GM23338 (cell line): Measurements from ENCODE around the gene ABCA7. TPM values are rescaled to one million over a fixed set of nuclear protein-coding genes. Genes with fewer than 3 reads are reported as not detected.

ENCODE experiments used
- ATAC-seq: fragments of 200-7000 bp; cut with Tn5 transposase; 3 replicates; pipeline ENCODE4 v1.9.1; 2020
- DNase-seq: peaks from one replicate; pipeline ENCODE4 v3.0.0-alpha.2; 2015; ENCODE audit warnings: low spot score
- H2AFZ ChIP-seq: fragments of 200-600 bp; sonication (generic); 2 replicates; pipeline ENCODE4 v1.8.0; 2016; ENCODE audit warnings: antibody characterized with exemption, mild to moderate bottlenecking, moderate library complexity
- H3F3A ChIP-seq: fragments of 200-600 bp; sonication (generic); replicated peaks from 2 replicates; pipeline ENCODE4 v1.8.0; 2017; ENCODE audit warnings: antibody characterized with exemption, mixed run types, low read depth
- H3K27ac ChIP-seq: fragments of 200-600 bp; sonication (generic); 2 replicates; pipeline ENCODE4 v1.6.1; 2016; ENCODE audit warnings: low read depth
- H3K27me3 ChIP-seq: fragments of 200-600 bp; sonication (generic); 2 replicates; pipeline ENCODE4 v1.8.0; 2016; ENCODE audit warnings: mild to moderate bottlenecking, mixed run types, moderate library complexity; ENCODE audit not compliant: insufficient read depth
- H3K36me3 ChIP-seq: fragments of 200-600 bp; sonication (generic); 2 replicates; pipeline ENCODE4 v1.8.0; 2016; ENCODE audit warnings: mild to moderate bottlenecking; ENCODE audit not compliant: insufficient read depth
- H3K4me1 ChIP-seq: fragments of 200-600 bp; sonication (generic); 2 replicates; pipeline ENCODE4 v1.8.0; 2016; ENCODE audit warnings: mild to moderate bottlenecking, moderate library complexity; ENCODE audit not compliant: insufficient read depth
- H3K4me2 ChIP-seq: fragments of 200-600 bp; sonication (generic); 2 replicates; pipeline ENCODE4 v1.7.1; 2017; ENCODE audit warnings: mixed run types
- H3K4me3 ChIP-seq: fragments of 200-600 bp; sonication (generic); 2 replicates; pipeline ENCODE4 v1.6.1; 2016; ENCODE audit warnings: mixed run types
- H3K79me2 ChIP-seq: fragments of 200-600 bp; sonication (generic); replicated peaks from 2 replicates; pipeline ENCODE4 v1.8.0; 2017; ENCODE audit warnings: mild to moderate bottlenecking; ENCODE audit not compliant: insufficient read depth
- H3K9me2 ChIP-seq: fragments of 200-600 bp; sonication (generic); 2 replicates; pipeline ENCODE4 v1.8.0; 2017; ENCODE audit not compliant: insufficient read depth
- H4K20me1 ChIP-seq: fragments of 200-600 bp; sonication (generic); replicated peaks from 2 replicates; pipeline ENCODE4 v1.8.0; 2017; ENCODE audit warnings: mild to moderate bottlenecking; ENCODE audit not compliant: insufficient read depth
- H3K27ac Mint-ChIP-seq: 2 replicates; pipeline ENCODE4 v1.8.0; 2020; ENCODE audit warnings: inconsistent platforms, mild to moderate bottlenecking, moderate library complexity, mixed read lengths
- H3K27me3 Mint-ChIP-seq: 3 replicates; pipeline ENCODE4 v1.8.0; 2022; ENCODE audit warnings: low read depth, mild to moderate bottlenecking, moderate library complexity, mixed read lengths, inconsistent platforms; ENCODE audit not compliant: insufficient read depth, poor library complexity
- H3K36me3 Mint-ChIP-seq: 3 replicates; pipeline ENCODE4 v1.8.0; 2021; ENCODE audit warnings: low read depth, mild to moderate bottlenecking, inconsistent platforms, moderate library complexity, mixed read lengths
- H3K4me1 Mint-ChIP-seq: 3 replicates; pipeline ENCODE4 v1.8.0; 2020; ENCODE audit warnings: mild to moderate bottlenecking, inconsistent platforms, mixed read lengths
- H3K4me3 Mint-ChIP-seq: 3 replicates; pipeline ENCODE4 v1.8.0; 2021; ENCODE audit warnings: moderate library complexity, mild to moderate bottlenecking, inconsistent platforms, mixed read lengths
- H3K9me3 Mint-ChIP-seq: 3 replicates; pipeline ENCODE4 v1.8.0; 2020; ENCODE audit warnings: moderate library complexity, mild to moderate bottlenecking, inconsistent platforms, mixed read lengths
- CREB1 ChIP-seq: fragments of 250-450 bp; sonication (Bioruptor Pico); IDR thresholded peaks from 2 replicates; pipeline ENCODE4 v1.5.0; 2020; ENCODE audit warnings: low read depth, mild to moderate bottlenecking, moderate library complexity
- JUNB ChIP-seq: IDR thresholded peaks from one replicate; pipeline ENCODE4 v1.6.1; 2016; ENCODE audit warnings: antibody characterized with exemption; ENCODE audit not compliant: unreplicated experiment
- NANOG ChIP-seq: IDR thresholded peaks from 2 replicates; pipeline ENCODE4 v1.6.1; 2016; ENCODE audit warnings: antibody characterized with exemption, borderline replicate concordance
- POLR2AphosphoS5 ChIP-seq: IDR thresholded peaks from 2 replicates; pipeline ENCODE4 v1.6.1; 2016; ENCODE audit warnings: antibody characterized with exemption, low read depth
- STAT1 ChIP-seq: IDR thresholded peaks from one replicate; pipeline ENCODE4 v1.6.1; 2016; ENCODE audit warnings: antibody characterized with exemption; ENCODE audit not compliant: unreplicated experiment
- ZNF331 ChIP-seq: fragments of 250-450 bp; sonication (Bioruptor Pico); IDR thresholded peaks from 2 replicates; pipeline ENCODE4 v1.5.0; 2020; ENCODE audit warnings: low read depth, mild to moderate bottlenecking, moderate library complexity
- polyA plus RNA-seq: library from polyadenylated mRNA; unstranded; fragments of >200 nt; fragmentation: Nextera tagmentation; extraction: Ambion mirVana; gene quantifications from 2 replicates; pipeline ENCODE4 v1.2.1, GENCODE V29; 2016
- total RNA-seq: library from RNA; depleted of rRNA; stranded (reverse); fragments of >200 nt; shearing (Covaris generic); gene quantifications from 2 replicates; pipeline ENCODE4 v1.2.3, GENCODE V29; 2014
- TF ChIP-seq, protein P1 (sequence below): IDR thresholded peaks from one replicate; pipeline ENCODE4 v1.6.1; 2018; ENCODE audit warnings: antibody characterized with exemption; ENCODE audit not compliant: unreplicated experiment

Gene ABCA7
- total and polyA plus RNA-seq, 2 experiments from 2014 or later: 22.2 to 27.4 TPM

DNA sequence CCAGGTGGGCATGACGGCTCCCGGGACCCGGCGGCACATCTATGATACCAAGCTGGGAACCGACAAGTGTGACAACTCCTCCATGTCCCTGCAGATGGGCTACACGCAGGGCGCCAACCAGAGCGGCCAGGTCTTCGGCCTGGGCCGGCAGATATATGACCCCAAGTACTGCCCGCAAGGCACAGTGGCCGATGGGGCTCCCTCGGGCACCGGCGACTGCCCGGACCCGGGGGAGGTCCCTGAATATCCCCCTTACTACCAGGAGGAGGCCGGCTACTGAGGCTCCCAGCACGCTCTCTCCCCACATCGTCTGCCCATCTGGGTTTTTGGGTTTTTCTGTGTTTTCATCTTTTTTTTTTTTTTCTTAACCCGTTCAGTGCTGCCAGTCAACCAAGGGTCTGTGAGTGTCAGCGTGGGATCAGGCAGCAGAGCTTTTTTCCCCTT is 2.3 kb upstream of the ABCA7 start (continued):
- TF ChIP-seq, protein P1, sequence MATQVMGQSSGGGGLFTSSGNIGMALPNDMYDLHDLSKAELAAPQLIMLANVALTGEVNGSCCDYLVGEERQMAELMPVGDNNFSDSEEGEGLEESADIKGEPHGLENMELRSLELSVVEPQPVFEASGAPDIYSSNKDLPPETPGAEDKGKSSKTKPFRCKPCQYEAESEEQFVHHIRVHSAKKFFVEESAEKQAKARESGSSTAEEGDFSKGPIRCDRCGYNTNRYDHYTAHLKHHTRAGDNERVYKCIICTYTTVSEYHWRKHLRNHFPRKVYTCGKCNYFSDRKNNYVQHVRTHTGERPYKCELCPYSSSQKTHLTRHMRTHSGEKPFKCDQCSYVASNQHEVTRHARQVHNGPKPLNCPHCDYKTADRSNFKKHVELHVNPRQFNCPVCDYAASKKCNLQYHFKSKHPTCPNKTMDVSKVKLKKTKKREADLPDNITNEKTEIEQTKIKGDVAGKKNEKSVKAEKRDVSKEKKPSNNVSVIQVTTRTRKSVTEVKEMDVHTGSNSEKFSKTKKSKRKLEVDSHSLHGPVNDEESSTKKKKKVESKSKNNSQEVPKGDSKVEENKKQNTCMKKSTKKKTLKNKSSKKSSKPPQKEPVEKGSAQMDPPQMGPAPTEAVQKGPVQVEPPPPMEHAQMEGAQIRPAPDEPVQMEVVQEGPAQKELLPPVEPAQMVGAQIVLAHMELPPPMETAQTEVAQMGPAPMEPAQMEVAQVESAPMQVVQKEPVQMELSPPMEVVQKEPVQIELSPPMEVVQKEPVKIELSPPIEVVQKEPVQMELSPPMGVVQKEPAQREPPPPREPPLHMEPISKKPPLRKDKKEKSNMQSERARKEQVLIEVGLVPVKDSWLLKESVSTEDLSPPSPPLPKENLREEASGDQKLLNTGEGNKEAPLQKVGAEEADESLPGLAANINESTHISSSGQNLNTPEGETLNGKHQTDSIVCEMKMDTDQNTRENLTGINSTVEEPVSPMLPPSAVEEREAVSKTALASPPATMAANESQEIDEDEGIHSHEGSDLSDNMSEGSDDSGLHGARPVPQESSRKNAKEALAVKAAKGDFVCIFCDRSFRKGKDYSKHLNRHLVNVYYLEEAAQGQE: no peak
- no peak for TF ChIP-seq NANOG
- no peak for TF ChIP-seq JUNB

DNA sequence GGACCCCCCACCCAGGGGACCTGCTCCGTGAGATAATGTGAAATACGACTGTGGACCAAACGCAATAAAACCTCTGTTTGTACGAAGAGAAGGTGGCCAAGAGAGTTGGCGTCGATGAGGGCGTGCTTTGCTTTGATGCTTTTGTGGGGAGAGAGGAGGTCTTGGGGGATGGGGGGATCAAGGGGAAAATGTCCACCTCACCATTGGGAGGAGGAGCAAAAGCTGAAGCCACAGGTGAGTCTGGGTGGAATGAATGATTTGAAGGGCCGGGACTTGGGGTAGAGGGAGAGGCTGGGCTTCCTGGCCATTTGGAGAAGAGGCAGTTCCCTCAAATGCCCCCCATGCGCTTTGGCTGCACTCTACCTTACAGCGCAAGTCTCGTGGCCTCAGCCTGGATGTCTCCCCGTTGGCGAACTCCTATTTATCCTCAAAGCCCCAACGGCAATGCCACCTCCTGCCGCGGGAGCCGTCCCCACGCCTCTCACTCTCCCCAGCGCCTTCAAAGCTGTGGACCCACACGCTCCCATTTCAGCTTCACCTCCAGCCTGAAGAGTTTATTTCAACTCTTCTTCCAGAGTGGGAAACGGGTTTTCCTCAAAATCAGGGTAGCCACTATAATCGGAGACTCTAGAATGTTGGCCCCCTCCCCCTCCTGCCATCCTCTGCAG is 795 bp upstream of the ABCA7 start:
- Mint-ChIP-seq H3K4me1 (peaks cover 15% of the 10 kb centered on the region), H3K9me3 (peaks cover 2% of the 10 kb centered on the region; the same call in 2 of the 3 replicates), H3K36me3 (peaks cover 45% of the 10 kb centered on the region), H3K4me3 (peak overlapping the region; percentile 89), H3K27ac (peak overlapping the region; percentile 4; the same call in 1 of the 2 replicates), H3K27me3 (peaks cover 39% of the 10 kb centered on the region)
- Histone ChIP-seq H3K4me3 (peak overlapping the region; percentile 91), H3K9me2 (no peaks in the 10 kb centered on the region), H3F3A (peaks cover 38% of the 10 kb centered on the region), H3K27ac (peak overlapping the region; percentile 88), H4K20me1 (peaks cover 4% of the 10 kb centered on the region; the same call in 1 of the 2 replicates), H2AFZ (no peak overlapping the region), H3K4me1 (peaks cover 10% of the 10 kb centered on the region), H3K79me2 (no peaks in the 10 kb centered on the region), H3K4me2 (peak overlapping the region; percentile 84), H3K27me3 (no peaks in the 10 kb centered on the region), H3K36me3 (peaks cover 16% of the 10 kb centered on the region; the same call in 1 of the 2 replicates)
- DNase-seq (peak; percentile 52), ATAC-seq (peak; percentile 0; the same call in 1 of the 3 replicates)
- TF ChIP-seq POLR2AphosphoS5 (peak; percentile 42; the same call in 1 of the 2 replicates), STAT1 (no peak)

DNA sequence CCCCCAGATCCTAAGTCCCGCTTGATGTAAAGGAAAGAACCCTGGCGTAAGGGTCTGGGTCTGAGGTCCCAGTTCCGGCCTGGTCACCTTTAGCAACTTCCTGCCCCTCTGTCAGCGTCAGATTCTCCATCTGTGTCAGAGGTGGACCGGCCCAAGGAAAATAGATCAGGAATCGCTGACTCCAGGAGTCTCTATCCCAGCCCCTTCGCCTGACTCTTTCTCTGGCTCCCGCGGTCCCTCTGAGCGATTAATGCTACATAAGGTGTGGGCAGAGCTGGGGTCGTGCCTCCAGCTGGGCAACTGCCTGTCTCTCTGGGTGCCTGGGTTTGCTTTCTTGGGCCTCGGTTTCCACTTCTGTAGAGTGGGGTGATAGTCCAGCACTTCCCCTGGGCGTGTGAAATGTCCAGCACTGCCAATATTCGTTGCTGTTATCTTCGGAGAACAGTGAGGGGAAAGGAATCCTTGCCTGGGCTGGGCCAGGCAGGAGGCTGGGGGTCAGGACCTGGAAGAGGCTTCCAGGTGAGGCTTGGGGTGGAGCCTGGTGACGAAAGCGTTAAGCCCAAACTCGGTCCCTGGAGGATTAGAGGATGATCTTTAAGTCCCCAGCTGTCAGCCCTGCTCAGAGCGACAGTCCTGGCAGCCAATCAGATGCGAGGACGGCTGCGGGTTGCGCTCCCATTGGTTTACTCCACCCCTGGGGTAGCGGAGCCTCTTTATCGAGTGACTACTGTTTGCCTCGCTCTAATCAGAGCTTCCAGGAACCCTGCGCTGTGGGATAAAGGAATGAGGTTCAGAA is 767 bp downstream of the ABCA7 start:
- H3K36me3 ChIP-seq: peaks cover 16% of the 10 kb centered on the region; the same call in 1 of the 2 replicates
- TF ChIP-seq ZNF331 (CRISPR knock-in tag): no peak
- peak; percentile 78 for TF ChIP-seq CREB1 (CRISPR knock-in tag)
- peaks cover 43% of the 10 kb centered on the region for H3K36me3 Mint-ChIP-seq
- H3K4me1 ChIP-seq: peaks cover 10% of the 10 kb centered on the region
- peak overlapping the region; percentile 90; the same call in 1 of the 2 replicates for H2AFZ ChIP-seq
- H3K27ac ChIP-seq: peak overlapping the region; percentile 84; the same call in 1 of the 2 replicates
- peak overlapping the region; percentile 89 for H3K4me3 Mint-ChIP-seq
- H3K27me3 ChIP-seq: no peaks in the 10 kb centered on the region
- peaks cover 4% of the 10 kb centered on the region; the same call in 2 of the 3 replicates for H3K9me3 Mint-ChIP-seq
- H3K9me2 ChIP-seq: no peaks in the 10 kb centered on the region
- ATAC-seq (peak; percentile 47), DNase-seq (peak; percentile 98)
- H3K4me2 ChIP-seq: peak overlapping the region; percentile 95
- peak overlapping the region; percentile 86 for H3K27ac Mint-ChIP-seq
- H3K79me2 ChIP-seq: no peaks in the 10 kb centered on the region
- H4K20me1 ChIP-seq: peaks cover under 1% of the 10 kb centered on the region; the same call in 1 of the 2 replicates
- peaks cover 41% of the 10 kb centered on the region for H3K27me3 Mint-ChIP-seq
- H3K4me1 Mint-ChIP-seq: peaks cover 15% of the 10 kb centered on the region
- H3F3A ChIP-seq: peaks cover 33% of the 10 kb centered on the region
- peak overlapping the region; percentile 91 for H3K4me3 ChIP-seq
